Ectodermal cell (in vitro differentiated cells): ENCODE measurements around the gene ZDHHC14.
"Not testable (repeated sequence)": the region's sequence is repeated elsewhere in the genome, so short reads cannot be mapped to it uniquely, and the experiment has no call there.

Source experiments
- H3K27ac ChIP-seq: 2 replicates; pipeline ENCODE4 v1.7.0; 2013; ENCODE audit warnings: mild to moderate bottlenecking, low read depth, low read length; ENCODE audit not compliant: insufficient read depth, poor library complexity, severe bottlenecking
- H3K27me3 ChIP-seq: 2 replicates; pipeline ENCODE4 v1.7.0; 2013; ENCODE audit warnings: mild to moderate bottlenecking, low read length; ENCODE audit not compliant: insufficient read depth, control insufficient read depth, poor library complexity, severe bottlenecking
- H3K36me3 ChIP-seq: one replicate; pipeline ENCODE4 v1.7.0; 2013; ENCODE audit warnings: low read length; ENCODE audit not compliant: control insufficient read depth, insufficient read depth
- H3K4me1 ChIP-seq: one replicate; pipeline ENCODE4 v1.7.0; 2013; ENCODE audit warnings: low read length; ENCODE audit not compliant: control insufficient read depth, insufficient read depth
- H3K4me3 ChIP-seq: 2 replicates; pipeline ENCODE4 v1.7.0; 2013; ENCODE audit warnings: low read depth, low read length, control low read depth; ENCODE audit not compliant: insufficient read depth
- H3K9me3 ChIP-seq: 2 replicates; pipeline ENCODE4 v1.7.0; 2013; ENCODE audit warnings: mild to moderate bottlenecking, low read length, moderate library complexity; ENCODE audit not compliant: control insufficient read depth
- WGBS, 2 experiments: methylation state at CpG; one replicate each; pipeline ENCODE4 v1.1.7; 2013; ENCODE audit warnings: missing lambda C conversion rate in 2 of 2; 5-methylcytosine and 5-hydroxymethylcytosine counted together

Gene ZDHHC14

DNA sequence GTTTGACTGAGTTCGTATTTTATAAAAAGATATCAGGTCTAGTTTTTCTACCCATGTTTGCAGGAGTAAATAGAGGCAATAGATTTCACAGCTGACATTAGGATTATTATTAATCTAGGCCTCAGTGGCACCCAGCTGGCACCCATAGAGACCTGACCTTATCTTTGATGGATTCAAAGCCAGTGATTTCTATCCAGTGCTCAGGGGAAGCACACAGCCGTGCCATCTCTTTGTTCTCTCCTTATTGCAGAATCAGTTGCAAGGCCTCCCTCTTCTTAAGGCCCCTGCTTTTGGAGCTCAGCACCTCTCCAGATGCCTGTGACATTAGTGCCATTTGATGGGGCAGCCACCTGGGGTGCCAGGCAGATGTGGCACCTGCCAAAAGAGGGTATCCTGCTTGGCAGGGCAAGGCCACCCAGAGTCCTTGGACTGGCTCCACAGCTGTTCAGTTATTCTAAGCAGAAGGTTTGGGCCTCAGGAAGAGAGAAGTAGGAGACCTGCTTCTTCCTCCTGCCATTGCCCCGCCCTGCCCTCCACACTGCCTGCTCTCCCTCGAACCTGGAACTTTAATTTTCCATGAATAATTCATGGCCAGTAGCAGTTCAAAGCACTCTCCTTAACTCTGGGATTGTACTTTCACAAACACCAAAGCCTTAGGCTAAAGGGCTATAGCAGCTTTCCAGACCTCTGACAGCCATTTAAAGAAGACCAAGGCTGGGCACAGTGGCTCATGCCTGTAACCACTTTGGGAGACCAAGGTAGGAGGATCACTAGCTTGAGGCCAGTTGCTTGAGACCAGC, 206.3 kb downstream of the ZDHHC14 start:
- Histone ChIP-seq H3K9me3 (no peaks in the 10 kb centered on the region), H3K27ac (no peak overlapping the region), H3K36me3 (no peaks in the 10 kb centered on the region), H3K27me3 (no peaks in the 10 kb centered on the region), H3K4me3 (no peak overlapping the region), H3K4me1 (peaks cover 22% of the 10 kb centered on the region)
- 84 to 86% methylated on average over 3 to 4 of the region's 4 CpGs for WGBS, 2 experiments

DNA sequence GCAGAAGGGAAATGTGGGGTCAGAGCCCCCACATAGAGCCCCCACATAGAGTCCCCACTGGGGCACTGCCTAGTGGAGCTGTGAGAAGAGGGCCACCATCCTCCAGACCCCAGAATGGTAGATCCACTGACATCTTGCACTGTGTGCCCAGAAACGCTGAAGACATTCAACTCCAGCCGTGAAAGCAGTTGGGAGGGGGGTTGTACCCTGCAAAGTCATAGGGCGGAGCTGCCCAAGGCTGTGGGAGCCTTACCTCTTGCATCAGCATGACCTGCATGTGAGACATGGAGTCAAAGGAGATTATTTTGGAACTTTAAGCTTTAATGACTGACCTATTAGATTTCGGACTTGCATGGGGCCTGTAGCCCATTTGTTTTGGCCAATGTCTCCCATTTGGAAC, 209.7 kb downstream of the ZDHHC14 start:
- not testable (repeated sequence) for H3K36me3 ChIP-seq, H3K27ac ChIP-seq, H3K9me3 ChIP-seq, H3K4me3 ChIP-seq, H3K27me3 ChIP-seq
- WGBS, 2 experiments, result 95 to 97% methylated on average over 4 of the region's 4 CpGs
- H3K4me1 ChIP-seq, result peaks cover 17% of the 10 kb centered on the region

DNA sequence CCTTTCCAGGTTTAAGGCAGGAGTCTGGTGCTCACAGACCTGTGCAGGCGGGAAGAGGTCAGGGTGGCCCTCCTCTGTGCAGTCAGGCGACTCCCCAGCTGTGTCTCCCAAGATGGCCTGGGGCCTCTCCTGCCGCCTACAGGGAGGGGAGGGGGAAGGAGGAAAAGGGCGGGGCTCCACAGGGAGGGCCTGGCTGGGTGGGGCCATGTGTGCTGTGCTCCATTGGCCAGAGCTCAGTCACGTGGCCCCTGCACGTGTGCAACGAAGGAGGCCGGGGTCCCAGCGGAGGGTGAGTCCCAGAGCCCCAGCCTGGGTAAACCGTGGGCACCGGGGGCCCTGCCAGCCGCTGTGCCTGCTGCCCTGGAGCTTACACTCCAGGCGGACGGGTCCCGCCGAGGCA, 211.6 kb downstream of the ZDHHC14 start:
- Histone ChIP-seq H3K27me3 (no peaks in the 10 kb centered on the region), H3K9me3 (no peaks in the 10 kb centered on the region), H3K27ac (no peak overlapping the region), H3K36me3 (no peaks in the 10 kb centered on the region), H3K4me1 (no peaks in the 10 kb centered on the region), H3K4me3 (no peak overlapping the region)
- 92 to 96% methylated on average over 16 of the region's 16 CpGs for WGBS, 2 experiments

DNA sequence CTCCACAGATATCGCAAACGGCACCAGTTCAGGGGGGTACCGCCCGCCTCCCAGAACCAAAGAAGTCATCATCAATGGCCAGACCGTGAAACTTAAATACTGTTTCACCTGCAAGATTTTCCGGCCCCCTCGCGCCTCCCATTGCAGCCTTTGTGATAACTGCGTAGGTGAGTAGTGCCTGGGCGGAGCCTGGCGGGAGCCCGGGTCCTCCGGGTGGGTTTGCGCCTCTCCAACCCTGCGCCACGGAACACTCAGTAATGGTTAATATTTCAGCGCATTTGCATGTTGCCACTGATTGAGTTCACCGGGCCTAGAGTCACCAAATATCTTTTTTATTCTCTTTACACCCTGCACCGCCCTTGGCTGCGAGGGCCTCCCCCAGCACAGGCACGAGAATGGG, 212.0 kb downstream of the ZDHHC14 start:
- H3K27ac ChIP-seq, result no peak overlapping the region
- no peak overlapping the region for H3K4me3 ChIP-seq
- H3K4me1 ChIP-seq, result no peaks in the 10 kb centered on the region
- no peaks in the 10 kb centered on the region for H3K36me3 ChIP-seq
- 94 to 96% methylated on average over 21 of the region's 21 CpGs for WGBS, 2 experiments
- no peaks in the 10 kb centered on the region for H3K9me3 ChIP-seq
- no peaks in the 10 kb centered on the region for H3K27me3 ChIP-seq

DNA sequence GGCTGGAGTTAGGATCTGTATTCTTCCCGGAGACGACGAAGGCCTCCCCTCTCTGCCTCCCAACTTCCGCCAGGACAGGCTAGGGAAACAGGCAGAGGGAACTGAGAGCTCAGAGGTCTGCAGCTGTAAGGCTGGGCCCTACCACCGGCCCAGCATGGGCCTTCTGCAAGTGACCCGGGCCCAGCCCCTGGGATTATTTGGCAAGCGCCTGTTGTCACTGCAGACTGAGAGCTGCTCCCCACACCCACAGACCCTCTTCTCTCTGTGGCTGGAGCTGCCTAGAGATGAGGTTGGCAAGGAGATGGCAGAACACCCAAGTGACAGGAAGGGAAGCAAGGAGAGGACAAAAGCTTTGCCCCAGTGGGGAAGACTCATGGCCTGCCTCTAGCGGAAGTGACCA, 212.6 kb downstream of the ZDHHC14 start:
- H3K36me3 ChIP-seq, result no peaks in the 10 kb centered on the region
- no peaks in the 10 kb centered on the region for H3K9me3 ChIP-seq
- no peak overlapping the region for H3K4me3 ChIP-seq
- WGBS, 2 experiments, result 81 to 82% methylated on average over 8 of the region's 8 CpGs
- H3K27ac ChIP-seq, result no peak overlapping the region
- no peaks in the 10 kb centered on the region for H3K4me1 ChIP-seq
- H3K27me3 ChIP-seq, result no peaks in the 10 kb centered on the region

DNA sequence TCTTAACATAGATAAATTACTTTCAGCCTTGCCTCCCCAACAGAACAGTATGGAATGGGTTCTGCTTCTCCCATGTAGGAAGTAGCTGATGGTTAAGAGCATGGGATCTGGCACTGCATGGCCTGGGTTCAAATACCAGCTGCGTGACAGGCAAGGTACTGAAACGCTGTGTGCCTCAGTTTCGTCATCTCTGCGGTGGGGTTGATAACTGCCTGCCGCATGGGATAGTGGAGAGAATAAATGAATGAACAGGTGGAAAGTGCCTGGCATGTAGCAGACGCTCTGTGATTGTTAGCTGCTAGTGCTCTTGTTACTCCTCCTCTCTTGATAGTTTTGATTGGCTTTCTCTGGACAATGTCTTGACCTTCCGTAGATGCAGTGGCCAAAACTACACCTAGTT, 213.3 kb downstream of the ZDHHC14 start:
- Histone ChIP-seq H3K9me3 (no peaks in the 10 kb centered on the region), H3K27me3 (no peaks in the 10 kb centered on the region), H3K36me3 (no peaks in the 10 kb centered on the region), H3K4me1 (no peaks in the 10 kb centered on the region), H3K4me3 (no peak overlapping the region), H3K27ac (no peak overlapping the region)
- 94 to 95% methylated on average over 7 of the region's 7 CpGs for WGBS, 2 experiments

DNA sequence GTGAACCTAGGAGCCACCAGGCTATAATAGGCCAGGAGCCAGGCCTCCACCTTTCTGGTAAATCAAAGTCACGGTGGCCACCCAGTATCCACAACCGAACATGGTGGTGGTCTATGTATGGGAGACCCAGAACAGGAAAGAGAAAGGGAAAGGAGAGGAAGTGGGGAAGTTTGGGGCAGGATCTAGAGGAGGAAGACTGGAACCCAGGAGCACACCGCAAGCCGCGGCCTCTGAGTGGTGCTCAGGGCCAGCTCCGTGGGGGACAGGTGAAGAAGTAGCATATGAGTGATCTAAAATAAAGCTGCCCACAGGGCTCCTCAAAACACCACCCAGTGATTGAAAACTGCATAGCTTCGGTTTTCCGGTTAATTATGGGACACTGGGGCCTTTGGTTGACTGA, 214.8 kb downstream of the ZDHHC14 start:
- no peaks in the 10 kb centered on the region for H3K4me1 ChIP-seq
- H3K36me3 ChIP-seq, result no peaks in the 10 kb centered on the region
- H3K27me3 ChIP-seq, result no peaks in the 10 kb centered on the region
- no peak overlapping the region for H3K27ac ChIP-seq
- H3K4me3 ChIP-seq, result no peak overlapping the region
- no peaks in the 10 kb centered on the region for H3K9me3 ChIP-seq
- WGBS, 2 experiments, result 93 to 97% methylated on average over 8 of the region's 8 CpGs

DNA sequence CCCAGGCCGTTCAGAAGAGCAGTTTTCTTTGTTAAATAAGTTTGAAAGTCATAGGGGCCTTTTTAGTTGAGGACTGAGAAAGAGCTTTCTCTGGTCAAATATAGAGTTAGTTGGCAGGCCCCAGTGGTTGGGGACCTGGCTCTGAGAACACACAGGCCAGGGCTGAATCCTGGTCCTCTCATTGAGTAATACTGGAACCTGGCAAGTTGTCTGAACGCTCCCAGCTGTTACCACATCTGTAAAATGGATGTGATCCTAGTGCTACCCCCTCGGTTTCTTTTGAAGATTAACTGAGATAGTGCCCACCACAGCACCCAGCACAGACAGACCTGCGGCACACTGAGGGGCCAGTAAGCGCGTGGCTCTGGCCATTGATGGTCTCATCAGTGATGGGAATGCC, 215.5 kb downstream of the ZDHHC14 start:
- H3K9me3 ChIP-seq, result no peaks in the 10 kb centered on the region
- H3K27ac ChIP-seq, result no peak overlapping the region
- 92 to 93% methylated on average over 6 of the region's 6 CpGs for whole genome bisulfite sequencing, 2 experiments
- no peak overlapping the region for H3K4me3 ChIP-seq
- H3K27me3 ChIP-seq, result no peaks in the 10 kb centered on the region
- H3K4me1 ChIP-seq, result no peaks in the 10 kb centered on the region
- H3K36me3 ChIP-seq, result no peaks in the 10 kb centered on the region

DNA sequence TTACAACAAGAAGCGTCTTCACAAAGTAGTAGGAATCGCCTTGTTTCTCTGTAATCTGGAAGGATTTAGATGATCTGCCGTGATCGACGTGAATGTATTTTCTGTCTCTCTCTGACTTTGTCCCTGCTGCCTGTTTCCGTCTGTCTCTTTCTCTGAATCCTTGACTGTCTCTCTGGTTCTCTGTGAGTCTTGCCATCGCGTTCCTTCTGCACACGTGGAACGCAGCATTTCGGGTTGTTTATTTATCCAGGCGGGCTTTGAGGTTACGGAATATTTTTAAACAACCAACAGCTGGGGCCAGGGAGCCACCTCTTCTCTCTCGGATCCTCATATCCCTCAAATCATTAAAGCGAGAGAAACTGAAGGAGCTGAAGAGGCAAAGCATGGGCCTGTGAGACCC, 215.9 kb downstream of the ZDHHC14 start:
- Histone ChIP-seq H3K27ac (no peak overlapping the region), H3K9me3 (no peaks in the 10 kb centered on the region), H3K36me3 (no peaks in the 10 kb centered on the region), H3K4me3 (no peak overlapping the region), H3K27me3 (no peaks in the 10 kb centered on the region), H3K4me1 (no peaks in the 10 kb centered on the region)
- 96% methylated on average over 15 of the region's 15 CpGs for WGBS, 2 experiments

DNA sequence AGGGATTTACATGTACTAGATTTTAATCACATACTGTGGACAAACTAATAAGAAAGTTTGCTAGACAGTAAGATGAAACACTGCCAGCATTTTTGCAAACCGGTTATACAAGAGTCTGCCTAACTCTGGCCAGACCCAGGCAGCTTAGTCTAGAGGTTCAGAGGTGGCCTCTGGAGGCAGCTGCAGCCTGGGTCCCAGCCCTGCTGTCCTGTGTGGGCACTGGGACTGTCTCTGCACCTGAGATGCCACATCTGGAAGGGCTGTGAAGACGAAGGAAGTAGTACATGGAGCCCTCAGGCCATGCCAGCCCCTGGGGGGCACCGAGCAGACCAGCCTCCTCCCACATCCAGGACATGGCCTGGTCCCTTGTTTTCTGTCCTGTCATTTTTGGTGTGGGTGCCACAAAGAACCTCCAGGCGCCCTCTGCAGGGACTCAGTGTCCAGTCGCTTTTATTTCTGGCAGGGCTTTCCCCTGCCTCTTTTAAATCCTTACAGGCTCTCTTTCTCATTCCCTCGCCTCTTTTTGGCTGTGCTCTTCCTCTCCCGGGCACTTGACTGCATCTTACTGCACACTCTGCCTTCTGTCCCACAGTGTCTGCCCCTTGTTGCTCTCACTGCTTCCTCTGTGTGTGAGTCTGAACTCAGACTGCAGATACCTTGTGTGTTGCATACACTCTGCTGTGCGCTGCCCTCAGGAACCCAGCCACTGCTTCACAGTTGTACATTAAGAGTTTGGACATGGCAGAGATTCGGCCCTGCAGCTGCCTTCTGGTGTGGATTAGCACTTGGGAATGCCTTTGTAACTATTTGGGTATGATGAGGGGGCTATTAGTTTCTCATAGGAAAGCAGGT, 216.7 kb downstream of the ZDHHC14 start:
- H3K27ac ChIP-seq, result no peak overlapping the region
- WGBS, 2 experiments, result 50 to 53% methylated on average over 9 of the region's 9 CpGs
- H3K4me1 ChIP-seq, result no peaks in the 10 kb centered on the region
- H3K36me3 ChIP-seq, result no peaks in the 10 kb centered on the region
- no peaks in the 10 kb centered on the region for H3K27me3 ChIP-seq
- H3K4me3 ChIP-seq, result no peak overlapping the region
- H3K9me3 ChIP-seq, result no peaks in the 10 kb centered on the region
